Left ventricle myocardium superior (tissue), 1 donor: ENCODE results near the gene LRBA. TPM values are rescaled to one million over a fixed set of nuclear protein-coding genes. Genes with fewer than 3 reads are reported as not detected.

Source experiments
- ATAC-seq: fragments of 200-7000 bp; cut with Tn5 transposase; one replicate; pipeline ENCODE4 v1.9.1; 2020; ENCODE audit warnings: mild to moderate bottlenecking, moderate library complexity
- DNase-seq: peaks from one replicate; pipeline ENCODE4 v3.0.0-alpha.2; 2020
- intact Hi-C: fragments of 100-400 bp; cut with micrococcal nuclease; formaldehyde crosslinking; loops from one replicate; pipeline ENCODE4 v1.11.0; 2022
- total RNA-seq: library from RNA; stranded (reverse); fragmentation: NEBNext Ultra II Directional; extraction: Animal tissue kit (Norgen Biotek cat#: 25700); gene quantifications from one replicate; pipeline ENCODE4 v1.2.1, GENCODE V29; 2021
- donor health status: DM: no; HTN: yes; CAD: no; lungs with severe emphysema.

Gene LRBA
- total RNA-seq, 1 donor from 2014 or later = 21.4 TPM

DNA sequence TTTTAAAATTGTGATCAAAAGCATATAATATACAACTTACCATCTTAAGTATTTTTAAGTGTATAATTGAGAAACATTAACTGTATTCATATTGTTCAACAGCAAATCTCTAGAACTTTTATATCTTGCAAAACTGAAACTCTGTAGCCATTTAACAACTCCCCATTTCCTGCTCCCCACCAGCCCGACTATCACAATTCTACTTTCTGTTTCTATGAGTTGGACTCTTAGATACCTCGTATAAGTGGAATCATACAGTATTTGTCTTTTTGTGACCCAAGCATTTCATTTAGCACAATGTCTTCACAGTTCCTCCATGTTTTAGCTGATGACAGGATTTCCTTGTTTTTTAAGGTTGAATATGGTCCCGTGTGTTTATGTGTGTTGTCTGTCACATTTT lies 106.0 kb downstream of the LRBA start:
- ATAC-seq (no peak), DNase-seq (no peak)
- intact Hi-C loops = no loop called here

DNA sequence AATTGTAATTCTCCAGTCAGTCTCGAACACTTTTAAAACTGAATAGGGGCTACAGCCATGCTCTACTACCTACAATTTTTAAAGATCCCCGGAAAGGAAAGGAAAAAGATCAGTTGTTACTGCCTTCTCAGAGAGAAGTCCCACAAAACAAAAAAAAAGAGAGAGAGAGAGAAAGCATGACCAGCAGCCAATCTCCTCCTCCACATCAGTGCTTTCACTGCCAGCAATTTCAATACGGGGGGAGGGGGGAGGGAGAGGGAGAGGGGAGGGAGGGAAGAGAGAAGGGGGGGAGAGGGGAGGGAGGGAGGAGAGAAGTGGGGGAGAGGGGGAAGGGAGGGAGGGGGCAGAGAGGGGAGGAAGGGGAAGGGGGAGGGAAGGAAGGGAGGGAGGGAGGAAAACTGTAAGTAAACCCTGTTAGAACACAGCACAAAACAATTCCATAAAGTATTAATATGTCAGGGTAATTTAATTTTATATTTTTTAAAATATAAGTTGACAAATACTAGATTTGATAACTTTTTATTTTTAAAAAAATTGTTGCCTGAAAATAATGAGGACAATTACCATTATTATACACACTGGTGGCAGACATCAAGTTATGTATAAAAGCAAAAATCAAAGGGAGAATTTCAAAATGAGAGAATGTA lies 108.0 kb downstream of the LRBA start:
- intact Hi-C loops = no loop called here
- DNase-seq (no peak), ATAC-seq (no peak)

DNA sequence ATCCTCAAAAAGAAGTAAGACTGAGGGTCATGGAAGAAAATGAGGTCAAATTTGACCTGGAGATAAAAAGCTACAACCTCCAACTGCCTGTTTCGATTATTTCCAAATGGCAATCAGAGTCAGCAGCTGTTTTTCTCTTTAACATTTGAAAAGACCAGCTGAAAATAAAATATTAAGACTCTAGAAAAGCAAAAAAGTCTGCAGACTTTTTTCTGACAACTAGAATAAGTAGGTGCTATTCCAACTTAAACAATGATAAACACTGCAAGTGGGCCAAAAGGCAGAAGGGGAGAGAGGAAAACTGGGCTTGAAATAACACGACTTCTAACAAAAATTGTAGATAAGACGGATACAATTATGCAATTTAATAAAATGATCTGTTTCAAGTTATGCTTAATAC lies 110.4 kb downstream of the LRBA start:
- intact Hi-C loops = no loop called here
- ATAC-seq (no peak), DNase-seq (no peak)

DNA sequence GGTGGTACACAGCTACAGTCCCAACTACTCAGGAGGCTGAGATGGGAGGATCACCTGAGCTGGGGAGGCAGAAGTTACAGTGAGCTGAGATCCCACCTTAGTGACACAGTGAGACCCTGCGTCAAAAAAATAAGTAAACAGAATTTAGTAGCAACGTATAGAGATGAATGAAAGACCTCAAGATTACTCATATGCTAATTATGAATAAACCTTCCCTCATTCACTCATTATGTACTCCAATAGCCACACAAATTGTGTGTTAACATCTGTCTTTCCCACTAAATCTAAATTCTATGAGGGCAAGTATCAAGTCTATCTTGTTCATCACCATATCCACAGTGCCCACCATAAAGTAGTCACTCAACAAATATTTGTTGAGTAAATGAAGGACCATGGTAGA lies 111.5 kb downstream of the LRBA start:
- intact Hi-C loops = no loop called here
- DNase-seq (no peak), ATAC-seq (no peak)

DNA sequence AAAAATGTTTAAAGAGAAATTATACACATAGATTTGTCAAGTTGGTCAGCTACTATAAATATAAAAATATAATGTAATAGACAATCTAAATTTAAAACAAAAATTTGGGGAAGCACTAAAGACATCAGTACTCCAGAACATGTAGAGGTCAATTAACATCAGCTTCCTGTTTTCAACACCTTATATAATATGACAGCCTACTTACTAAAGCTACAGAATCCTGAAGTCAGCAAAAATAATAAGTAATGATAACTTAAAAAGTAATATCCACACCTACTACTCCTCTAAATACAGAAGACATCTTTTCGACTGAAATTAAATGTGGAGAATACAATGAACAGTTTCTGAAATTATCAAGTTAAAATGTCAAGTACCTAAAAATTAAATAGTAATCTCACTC lies 118.6 kb downstream of the LRBA start:
- no peak for ATAC-seq
- intact Hi-C loops = no loop called here

DNA sequence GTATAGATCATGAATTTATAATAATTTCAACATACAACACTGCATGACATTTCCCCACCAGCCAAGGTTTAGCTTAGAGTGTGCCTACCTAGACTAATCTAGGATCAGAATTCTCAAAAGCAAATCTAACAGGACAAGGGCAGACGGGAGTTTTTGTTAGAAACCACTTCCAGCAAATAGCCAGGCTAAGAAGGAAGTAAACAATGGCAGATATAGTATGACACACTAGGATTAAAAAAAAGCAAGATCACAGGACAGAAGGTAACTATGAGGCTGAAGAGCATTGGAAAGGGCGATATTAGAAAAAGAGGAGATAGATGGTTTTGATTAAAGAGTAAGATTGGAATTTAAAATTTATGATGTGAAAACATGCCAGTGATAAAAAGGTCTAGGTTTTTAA lies 124.8 kb downstream of the LRBA start:
- DNase-seq (no peak), ATAC-seq (no peak)
- intact Hi-C loops = no loop called here

More for the DNA sequence above, 118.6 kb downstream of the LRBA start:
- no peak for DNase-seq

DNA sequence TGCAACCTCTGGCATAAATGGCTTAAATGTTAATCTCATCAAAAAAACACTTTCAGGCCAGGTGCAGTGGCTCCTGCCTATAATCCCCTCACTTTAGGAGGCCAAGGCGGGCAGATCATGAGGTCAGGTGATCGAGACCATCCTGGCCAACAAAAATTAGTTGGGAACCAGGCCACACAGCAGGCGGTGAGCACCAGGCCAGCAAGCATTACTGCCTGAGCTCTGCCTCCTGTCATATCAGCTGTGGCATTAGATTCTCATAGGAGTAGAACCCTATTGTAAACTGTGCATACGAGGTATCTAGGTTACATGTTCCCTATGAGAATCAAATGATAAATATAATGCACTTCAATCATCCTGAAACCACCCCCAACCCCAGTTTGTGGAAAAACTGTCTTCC lies 125.8 kb downstream of the LRBA start:
- ATAC-seq (no peak), DNase-seq (no peak)
- intact Hi-C loops = no loop called here

DNA sequence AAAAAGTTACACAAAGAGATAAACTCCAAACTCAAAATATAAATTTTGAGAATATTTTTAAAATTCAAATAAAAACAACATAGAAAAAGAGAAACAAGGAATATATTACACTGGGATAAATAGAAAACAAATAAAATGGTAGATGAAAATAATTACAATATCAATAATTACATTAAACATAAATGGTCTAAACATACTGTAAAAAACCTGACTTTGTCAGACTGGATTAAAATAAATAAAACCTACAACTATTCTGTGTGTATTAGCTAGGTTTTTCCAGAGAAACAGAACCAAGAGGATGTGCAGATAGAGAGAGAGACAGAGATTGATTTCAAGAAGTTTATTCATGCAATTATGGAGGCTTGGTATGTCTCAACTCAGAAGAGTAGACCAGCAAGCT lies 126.5 kb downstream of the LRBA start:
- intact Hi-C loops = no loop called here
- ATAC-seq (no peak), DNase-seq (no peak)

DNA sequence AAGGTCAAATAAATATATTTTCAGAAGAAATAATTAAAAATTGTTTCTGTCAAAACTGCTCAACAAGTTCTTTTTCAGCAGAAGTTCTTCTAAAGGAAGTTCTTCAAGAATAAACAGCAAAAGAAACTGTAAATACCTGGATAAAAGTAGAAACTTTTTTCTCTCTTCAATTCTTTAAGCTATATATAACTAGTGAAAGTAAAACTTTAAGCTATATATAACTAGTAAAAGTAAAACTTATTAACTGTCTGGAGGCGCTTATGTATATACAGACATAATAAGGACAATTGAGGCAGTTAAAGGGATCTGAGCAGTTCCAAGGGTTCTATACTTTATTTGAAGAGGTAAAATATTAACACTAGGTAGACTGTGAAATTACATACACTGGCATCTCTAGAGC lies 126.9 kb downstream of the LRBA start:
- ATAC-seq (no peak), DNase-seq (no peak)
- intact Hi-C loops = no loop called here

DNA sequence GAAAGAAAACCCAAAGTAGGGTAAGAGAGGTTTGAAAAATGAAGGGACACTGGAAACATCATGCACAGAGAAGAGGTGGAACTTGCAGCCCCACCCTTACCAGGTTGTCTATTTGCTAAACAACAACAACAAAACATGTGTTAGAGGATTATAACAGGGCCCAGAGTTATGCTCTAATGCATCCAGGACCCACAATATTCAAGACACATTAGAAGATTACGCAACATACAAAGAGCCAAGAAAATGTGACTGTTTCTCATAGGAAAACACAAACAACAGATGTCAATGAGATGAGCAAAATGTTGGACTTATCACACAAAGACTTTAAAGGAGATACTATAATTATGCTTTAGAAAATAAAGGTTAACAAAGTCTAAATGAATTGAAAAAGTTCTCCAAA lies 128.5 kb downstream of the LRBA start:
- intact Hi-C loops = no loop called here
- no peak for DNase-seq
- no peak for ATAC-seq

DNA sequence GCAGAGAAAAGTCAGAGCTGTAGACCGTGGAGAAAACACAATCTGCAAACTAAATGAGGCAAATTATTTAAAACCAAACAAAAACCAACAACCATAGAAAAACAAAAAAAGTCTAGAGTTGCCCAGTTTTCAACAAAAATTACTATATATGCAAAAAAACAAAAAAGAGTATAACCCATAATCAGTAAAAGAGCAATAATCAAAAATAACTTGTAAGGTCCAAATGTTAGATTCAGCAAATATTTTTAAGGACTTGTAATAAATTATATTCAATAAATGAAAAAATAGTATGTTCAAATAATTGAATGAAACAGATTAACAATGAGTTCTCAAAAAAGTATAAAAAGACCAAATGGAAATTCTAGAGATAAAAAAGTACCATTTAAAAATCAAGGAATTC lies 130.5 kb downstream of the LRBA start:
- DNase-seq = no peak
- intact Hi-C loops = no loop called here
- ATAC-seq = no peak

DNA sequence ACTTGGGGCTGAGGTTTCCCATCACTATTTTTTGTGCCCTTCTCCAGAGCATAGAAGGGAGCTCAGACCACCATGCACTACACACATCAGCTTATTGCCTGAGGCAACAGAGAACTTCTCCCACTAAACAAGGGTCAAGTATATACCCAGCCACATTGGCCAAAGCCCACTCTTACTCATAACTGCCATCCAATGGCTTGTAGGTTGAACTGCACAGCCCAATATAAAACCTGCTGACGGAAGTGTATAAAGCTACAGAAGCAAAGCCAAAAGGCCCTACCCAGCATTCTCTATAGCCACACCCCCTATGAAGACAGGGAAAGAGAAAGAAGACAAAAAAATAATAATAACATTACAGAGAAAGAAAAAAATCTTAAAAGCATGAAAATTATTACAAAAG lies 139.7 kb downstream of the LRBA start:
- no peak for ATAC-seq
- intact Hi-C loops = no loop called here
- DNase-seq = no peak

DNA sequence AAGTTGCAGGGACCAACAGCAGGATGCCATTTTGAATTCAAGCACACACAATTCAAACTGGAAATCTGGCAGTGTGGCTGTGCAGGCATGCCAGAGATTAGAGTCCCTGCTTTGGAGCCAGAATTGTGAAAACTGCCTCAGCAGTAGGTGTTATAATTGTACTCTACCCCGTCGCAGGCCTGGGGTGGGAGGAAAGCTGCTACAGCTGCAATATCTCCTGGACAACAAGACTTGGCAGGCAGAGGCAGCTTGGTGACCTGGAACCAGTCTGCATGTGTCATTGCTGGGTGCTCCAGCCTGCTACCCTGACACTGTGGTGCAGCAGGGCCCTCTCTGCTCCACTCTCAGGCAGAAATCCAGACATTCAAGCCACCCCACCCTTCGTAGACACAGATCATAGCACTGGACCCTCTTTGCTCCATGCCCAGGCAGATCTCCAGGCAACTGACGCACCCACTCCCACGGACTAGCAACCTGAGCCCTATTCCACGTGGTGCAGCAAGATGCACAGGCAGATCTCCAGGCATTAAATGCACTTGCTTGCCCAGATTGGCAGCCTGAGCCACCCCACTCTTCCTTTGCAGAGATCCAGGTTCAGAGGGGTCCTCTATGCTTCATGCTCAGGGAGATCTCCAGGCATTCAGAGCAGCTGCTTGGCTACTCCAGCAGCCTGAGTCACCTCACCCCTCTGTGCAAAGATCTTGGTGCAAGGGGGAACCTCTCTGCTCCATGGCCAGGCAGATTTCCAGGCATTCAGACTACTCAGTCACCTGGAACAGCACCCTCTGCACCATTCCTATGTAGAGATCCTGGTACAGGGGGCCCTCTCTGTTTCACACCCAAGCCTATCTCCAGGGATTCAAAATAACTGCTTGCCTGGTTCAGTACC lies 140.5 kb downstream of the LRBA start:
- DNase-seq = peak; percentile 74
- peak; percentile 100 for ATAC-seq
- intact Hi-C loops = no loop called here

DNA sequence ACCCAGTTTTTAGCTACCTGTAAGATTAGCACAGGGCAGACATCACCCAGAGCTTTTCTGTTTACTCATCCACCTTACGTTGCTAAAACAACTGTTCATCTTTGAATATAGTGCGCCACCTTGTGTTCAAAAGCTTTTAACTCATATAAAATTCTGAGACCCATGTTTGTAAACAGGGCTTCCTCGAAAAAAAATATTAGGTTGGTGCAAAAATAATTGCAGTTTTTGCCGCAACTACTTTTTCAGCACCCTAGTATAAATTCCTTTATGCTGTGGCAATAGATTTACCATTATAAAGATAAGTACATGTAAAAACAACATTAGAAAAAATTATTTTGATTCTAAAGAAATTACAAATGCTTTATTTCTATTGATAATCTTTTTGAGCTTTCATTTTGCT lies 147.9 kb downstream of the LRBA start:
- intact Hi-C loops = loop anchor here (5.0 to 10.0 kb wide), 2 partner anchors 570 to 862 kb away; no protein-coding TSS in a partner anchor
- peak; percentile 67 for ATAC-seq

DNA sequence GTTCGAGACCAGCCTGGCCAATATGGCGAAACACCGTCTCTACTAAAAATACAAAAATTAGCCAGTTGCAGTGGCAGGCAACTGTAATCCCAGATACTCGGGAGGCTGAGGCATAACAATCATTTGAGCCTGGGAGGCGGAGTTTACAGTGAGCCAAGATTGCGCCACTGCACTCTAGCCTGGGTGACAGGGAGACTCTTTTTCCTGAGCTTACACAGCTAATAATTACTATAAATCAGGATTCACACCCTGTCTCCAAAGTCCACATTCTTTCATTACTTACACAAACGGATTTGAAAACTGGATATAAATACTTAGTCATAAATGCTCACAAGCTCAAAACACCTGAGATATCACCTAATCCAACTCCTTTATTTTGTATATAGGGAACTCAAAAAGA lies 151.6 kb downstream of the LRBA start:
- no peak for DNase-seq
- ATAC-seq = no peak
- intact Hi-C loops = loop anchor here (10.0 kb wide), 1 partner anchor 859 kb away; no protein-coding TSS in a partner anchor

More for the DNA sequence above, 147.9 kb downstream of the LRBA start:
- no peak for DNase-seq

DNA sequence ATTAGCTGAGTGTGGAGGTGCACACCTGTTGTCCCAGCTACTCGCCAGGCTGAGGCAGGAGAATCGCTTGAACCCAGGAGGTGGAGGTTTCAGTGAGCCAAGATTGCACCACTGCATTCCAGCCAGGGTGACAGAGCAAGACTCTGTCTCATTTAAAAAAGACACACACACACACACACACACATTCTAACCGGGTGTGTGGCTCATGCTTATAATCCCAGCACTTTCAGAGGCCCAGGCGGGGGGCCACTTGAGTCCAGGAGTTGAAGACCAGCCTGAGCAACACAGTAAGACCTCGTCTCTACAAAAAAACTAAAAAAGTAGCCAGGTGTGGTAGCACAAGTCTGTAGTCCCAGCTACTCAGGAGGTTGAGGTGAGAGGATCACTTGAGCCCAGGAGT lies 152.3 kb downstream of the LRBA start:
- no peak for DNase-seq
- intact Hi-C loops = loop anchor here (10.0 kb wide), 1 partner anchor 858 kb away; no protein-coding TSS in a partner anchor
- ATAC-seq = no peak

DNA sequence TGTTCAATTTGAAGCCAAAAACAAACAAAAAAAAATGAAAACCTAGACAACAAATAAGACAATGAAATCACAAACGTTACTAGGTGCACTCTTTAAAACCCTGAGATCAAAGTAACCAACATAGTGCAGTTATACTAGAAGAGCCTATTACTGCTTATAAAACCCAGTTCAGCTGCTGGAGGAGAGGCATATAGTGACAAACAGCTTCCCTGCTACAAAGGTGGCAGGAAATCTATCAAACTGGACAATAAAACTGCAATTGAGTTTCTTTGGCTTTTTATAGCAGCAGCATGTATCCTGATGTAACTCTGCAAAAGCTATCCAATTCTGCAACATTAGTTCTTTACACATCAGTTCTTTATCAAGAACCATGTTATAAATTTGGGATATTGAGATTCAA lies 155.6 kb downstream of the LRBA start:
- DNase-seq = no peak
- intact Hi-C loops = no loop called here
- ATAC-seq = no peak

DNA sequence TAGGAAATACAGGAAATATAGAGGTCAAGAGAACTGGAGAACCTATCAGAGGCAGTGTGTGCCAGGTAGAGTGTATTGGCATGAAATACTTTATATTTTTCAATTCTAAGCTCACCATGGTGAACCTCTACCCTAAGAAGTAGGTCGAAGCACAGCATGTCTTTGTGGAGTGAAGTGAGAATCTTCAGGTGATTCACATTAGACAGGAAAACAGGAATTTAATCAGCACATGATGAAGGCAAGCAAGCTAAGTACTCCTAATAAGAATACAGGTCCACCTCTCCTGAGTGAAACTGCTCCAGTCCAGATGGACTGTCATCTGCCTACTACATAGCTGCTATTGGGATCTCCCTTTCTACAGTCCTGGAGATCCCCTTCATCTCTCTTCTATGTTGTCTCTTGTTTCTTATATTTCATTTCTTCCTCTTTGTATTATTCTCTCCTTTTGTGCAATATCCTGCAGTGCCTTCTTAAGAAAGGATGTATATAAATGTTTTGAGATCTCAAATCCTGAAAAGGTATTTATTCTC lies 159.0 kb downstream of the LRBA start:
- intact Hi-C loops = no loop called here
- DNase-seq (no peak), ATAC-seq (no peak)

DNA sequence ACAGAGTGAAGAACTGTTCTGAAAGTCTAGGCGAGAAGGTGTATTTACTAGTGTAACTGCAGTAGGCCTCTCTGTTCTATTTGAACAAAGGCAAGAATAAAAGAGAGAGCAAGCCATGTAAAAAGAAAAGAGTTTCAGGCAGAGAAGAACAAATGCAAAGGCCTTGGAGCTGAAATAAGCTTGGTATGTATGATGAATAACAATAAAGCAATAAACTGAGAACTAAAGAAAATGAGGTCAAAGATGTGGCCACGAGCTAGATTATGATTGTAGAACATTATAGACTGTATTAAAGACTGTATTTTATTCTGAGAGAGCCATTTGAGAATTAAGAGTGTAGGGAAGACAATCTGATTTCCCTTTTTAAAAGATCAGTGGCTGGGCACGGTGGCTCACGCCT lies 160.5 kb downstream of the LRBA start:
- ATAC-seq (no peak), DNase-seq (no peak)
- intact Hi-C loops = no loop called here

DNA sequence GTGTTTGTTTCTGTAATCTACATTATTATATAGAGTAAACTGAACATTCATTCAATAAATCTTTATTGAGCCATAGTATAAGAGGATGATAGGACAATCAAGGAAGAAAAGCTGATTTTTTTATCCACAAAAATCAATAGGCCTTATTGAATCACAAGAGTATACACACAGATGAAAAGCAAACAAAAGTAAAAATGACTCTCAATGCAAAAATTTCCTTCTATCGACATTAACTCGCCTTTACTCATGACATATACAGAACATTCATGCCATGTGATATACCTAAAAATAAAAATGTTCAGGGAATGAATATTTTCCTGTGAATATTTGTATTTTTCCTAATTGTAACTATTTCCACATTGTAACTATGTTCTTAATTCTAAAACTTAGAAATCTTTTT lies 161.2 kb downstream of the LRBA start:
- DNase-seq (no peak), ATAC-seq (no peak)

More for the DNA sequence above, 161.2 kb downstream of the LRBA start:
- intact Hi-C loops = no loop called here
